ENCODE data around the gene NAA20. TPM values are rescaled to one million over a fixed set of nuclear protein-coding genes. Genes with fewer than 3 reads are reported as not detected.

The NAA20 gene
- total and polyA plus RNA-seq, 2 of the 13 experiments (the other 11 are each of a cell fraction or from before 2014, with no cell fraction given) = 81.9 to 82.8 TPM

GRCh38 chr20:20021835-20022234 is 4.7 kb downstream of the NAA20 start (continued):
- TF ChIP-seq REST (IDR thresholded peaks at IDR 0.05; ENCODE audit: borderline replicate concordance in 1 of 2, low read depth in 1 of 2, low read length in 2 of 2) = no peak
- no peak for TF ChIP-seq TAF1 (CRISPR knock-in tag; IDR thresholded peaks at IDR 0.05)
- TF ChIP-seq ZNF766 (CRISPR knock-in tag; IDR thresholded peaks at IDR 0.05; ENCODE audit: borderline replicate concordance) = no peak
- TF ChIP-seq HOXA7 (CRISPR knock-in tag; IDR thresholded peaks at IDR 0.05) = no peak

- in situ Hi-C loops (cut with HindIII; ENCODE audit: extremely low pct_ligation_motif_present, low pct_unique_long_range_greater_than_20kb) = no loop called here
- ChIA-PET POLR2A (interaction anchor here (0.9 kb wide), 1 partner anchor 30 kb away, joined by 4 read pairs; the partner anchor contains the start of genes CFAP61 and CRNKL1), CTCF (ENCODE audit: low intra/inter-chr PET ratio, low total read pairs) (no interaction called here)
- no peak for FAIRE-seq
- Histone ChIP-seq H3K36me3 (replicated peaks in 1 of 2; ENCODE audit: control insufficient read depth in 1 of 2, insufficient read depth in 2 of 2, low read length in 2 of 2) (peaks cover 11 to 64% of the 10 kb centered on the region in 2 experiments), H3K9me3 (ENCODE audit: low read length) (no peaks in the 10 kb centered on the region), H3K4me3 (replicated peaks in 1 of 3; ENCODE audit: insufficient read depth in 1 of 3, low read depth in 2 of 3, low read length in 3 of 3) (no peak overlapping the region), H3K27ac (ENCODE audit: extremely low read length, insufficient read depth, low read length) (no peak overlapping the region), H3K4me2 (ENCODE audit: low read depth, low read length) (no peak overlapping the region), H3K4me1 (ENCODE audit: insufficient read depth, low read length) (peaks cover 39% of the 10 kb centered on the region), H2AFZ (ENCODE audit: low read length) (no peak overlapping the region), H3K27me3 (ENCODE audit: control insufficient read depth in 1 of 2, insufficient read depth in 2 of 2, low read length in 2 of 2) (no peaks in the 10 kb centered on the region; a peak in 1 of 5 replicates), H3K9ac (ENCODE audit: insufficient read depth, low read depth, low read length) (no peak overlapping the region), H3K79me2 (ENCODE audit: insufficient read depth, low read length) (peaks cover 94% of the 10 kb centered on the region), H4K20me1 (ENCODE audit: insufficient read depth, low read length) (peaks cover 5% of the 10 kb centered on the region)
- no peak for DNase-seq (ENCODE audit: low spot score)
- no peak for ATAC-seq
- no TSS peak for BruUV-seq (replicated peaks)
- intact Hi-C loops (cut with micrococcal nuclease; ENCODE audit: unreplicated experiment) = no loop called here
- TF ChIP-seq, protein P1, sequence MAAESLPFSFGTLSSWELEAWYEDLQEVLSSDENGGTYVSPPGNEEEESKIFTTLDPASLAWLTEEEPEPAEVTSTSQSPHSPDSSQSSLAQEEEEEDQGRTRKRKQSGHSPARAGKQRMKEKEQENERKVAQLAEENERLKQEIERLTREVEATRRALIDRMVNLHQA (CRISPR knock-in tag; IDR thresholded peaks at IDR 0.05) = no peak
- TF ChIP-seq ZFP36L2 (CRISPR knock-in tag; IDR thresholded peaks at IDR 0.05) (no peak), SALL2 (CRISPR knock-in tag; IDR thresholded peaks at IDR 0.05) (no peak), MTF1 (CRISPR knock-in tag; IDR thresholded peaks at IDR 0.05) (no peak), ZNF207 (IDR thresholded peaks at IDR 0.05; ENCODE audit: borderline replicate concordance) (no peak), LCORL (IDR thresholded peaks at IDR 0.05) (no peak), LCORL (CRISPR knock-in tag; IDR thresholded peaks at IDR 0.05) (no peak)
Measured at GRCh38 chr20:20022498-20022897, 5.3 kb downstream of the NAA20 start.
